HG02938 (cell line): ENCODE results near the gene OGFOD3.

Source experiments
- ATAC-seq: cut with Tn5 transposase; IDR thresholded peaks from one replicate; pipeline ENCODE4 v1.9.1; 2021; ENCODE audit warnings: mild to moderate bottlenecking, moderate library complexity; ENCODE audit not compliant: unreplicated experiment

Gene OGFOD3

GRCh38 chr17:82342361-82343079 is 75.9 kb downstream of the OGFOD3 start:
- ATAC-seq: no peak

- no peak for ATAC-seq
Measured at GRCh38 chr17:82339634-82340580, 78.5 kb downstream of the OGFOD3 start.
